H1 (cell line): ENCODE data around the gene ADGRA3. TPM values are rescaled to one million over a fixed set of nuclear protein-coding genes. Genes with fewer than 3 reads are reported as not detected.

Source experiments
- CBX8 ChIP-seq: fragments of 300-800, 300-1000 bp; sonication (generic); IDR thresholded peaks from 2 replicates; pipeline ENCODE4 v1.7.1; 2016; ENCODE audit warnings: low read depth, low read length, borderline replicate concordance
- CHD7 ChIP-seq: fragments of 300-600 bp; sonication (generic); IDR thresholded peaks from 2 replicates; pipeline ENCODE4 v1.7.1; 2012; ENCODE audit warnings: low read length, moderate library complexity, mild to moderate bottlenecking, inconsistent platforms; ENCODE audit not compliant: insufficient replicate concordance
- CREB1 ChIP-seq: IDR thresholded peaks from 2 replicates; pipeline ENCODE4 v1.6.1; 2012; ENCODE audit warnings: inconsistent platforms
- HDAC2 ChIP-seq, 2 experiments: fragments of 300-600 bp in 1 of 2; sonication (generic) in 1 of 2; IDR thresholded peaks; 2 replicates each; pipeline ENCODE4 v1.6.1; 2011 to 2012; ENCODE audit warnings: low read depth in 2 of 2, low read length in 2 of 2, mild to moderate bottlenecking in 2 of 2, moderate library complexity in 2 of 2, borderline replicate concordance in 1 of 2, inconsistent platforms in 1 of 2
- PHF8 ChIP-seq: fragments of 200-600 bp; sonication (generic); conservative IDR thresholded peaks from 2 replicates; pipeline ENCODE4 v1.7.1; 2012; ENCODE audit warnings: low read depth, mild to moderate bottlenecking, inconsistent platforms, low read length, moderate library complexity
- RFX5 ChIP-seq: IDR thresholded peaks from 2 replicates; pipeline ENCODE4 v1.6.1; 2011; ENCODE audit warnings: low read depth, low read length, improper control_type of control experiment, borderline replicate concordance
- SIN3A ChIP-seq, 2 experiments: IDR thresholded peaks in 1 of 2; conservative IDR thresholded peaks in 1 of 2; 2 replicates each; pipeline ENCODE4 v1.6.1; 2011 to 2012; ENCODE audit warnings: low read length in 2 of 2, improper control_type of control experiment in 1 of 2, low read depth in 1 of 2, mild to moderate bottlenecking in 1 of 2
- SP4 ChIP-seq: IDR thresholded peaks from 2 replicates; pipeline ENCODE4 v1.6.1; 2012; ENCODE audit warnings: low read length, inconsistent platforms
- TAF1 ChIP-seq: IDR thresholded peaks from 2 replicates; pipeline ENCODE4 v1.6.1; 2011; ENCODE audit warnings: mild to moderate bottlenecking, low read depth, low read length
- TBP ChIP-seq: IDR thresholded peaks from 2 replicates; pipeline ENCODE4 v1.6.1; 2011; ENCODE audit warnings: low read depth, low read length, improper control_type of control experiment
- TCF12 ChIP-seq: IDR thresholded peaks from 2 replicates; pipeline ENCODE4 v1.6.1; 2011; ENCODE audit warnings: low read depth, mild to moderate bottlenecking, low read length
- ZNF274 ChIP-seq: IDR thresholded peaks from 2 replicates; pipeline ENCODE4 v1.7.0; 2012; ENCODE audit warnings: low read length, borderline replicate concordance; ENCODE audit errors: extremely low read depth
- polyA plus RNA-seq, 7 experiments: library from polyadenylated mRNA; depleted of rRNA in 3 of 7; stranded (reverse) in 5 of 7; unstranded in 2 of 7; fragments of >200 nt in 5 of 7; fragments of 200-250 nt in 2 of 7; gene quantifications; 1 replicate in 5 of 7; 2 replicates in 1 of 7; 4 replicates in 1 of 7; pipeline versions ENCODE4 v1.2.1 to v1.2.3, GENCODE V29; 2011 to 2013; ENCODE audit warnings: missing spikeins in 2 of 7, mixed read lengths in 2 of 7
- total RNA-seq: library from RNA; stranded (reverse); fragmentation: NEBNext Ultra II Directional; extraction: Animal tissue kit (Norgen Biotek cat#: 25700); gene quantifications from 2 replicates; pipeline ENCODE4 v1.2.1, GENCODE V29; 2021

The ADGRA3 gene
- total and polyA plus RNA-seq, 2 of the 8 experiments (the other 6 are each of a cell fraction or from before 2014, with no cell fraction given), result 31.5 to 63.0 TPM

GRCh38 chr4:22492987-22493386, 22.9 kb downstream of the ADGRA3 start (continued):
- TF ChIP-seq CHD7, result no peak
- no peak for TF ChIP-seq CREB1
- TF ChIP-seq PHF8, result no peak
- TF ChIP-seq RFX5, result no peak
- TF ChIP-seq TAF1, result no peak
- TF ChIP-seq HDAC2 (IDR thresholded peaks at IDR 0.05; ENCODE audit: borderline replicate concordance in 1 of 2, low read depth in 2 of 2, low read length in 2 of 2), result no peak
- TF ChIP-seq TBP, result no peak
- no peak for TF ChIP-seq SIN3A (conservative IDR thresholded peaks at IDR 0.05 in 1 of 2, IDR thresholded peaks at IDR 0.05 in 1 of 2; ENCODE audit: low read depth in 1 of 2, low read length in 2 of 2)
- no peak for TF ChIP-seq ZNF274
- TF ChIP-seq CBX8, result no peak
- TF ChIP-seq SP4, result no peak
- TF ChIP-seq TCF12, result no peak
